ENCODE data around the gene MOGAT3.

Gene MOGAT3

DNA sequence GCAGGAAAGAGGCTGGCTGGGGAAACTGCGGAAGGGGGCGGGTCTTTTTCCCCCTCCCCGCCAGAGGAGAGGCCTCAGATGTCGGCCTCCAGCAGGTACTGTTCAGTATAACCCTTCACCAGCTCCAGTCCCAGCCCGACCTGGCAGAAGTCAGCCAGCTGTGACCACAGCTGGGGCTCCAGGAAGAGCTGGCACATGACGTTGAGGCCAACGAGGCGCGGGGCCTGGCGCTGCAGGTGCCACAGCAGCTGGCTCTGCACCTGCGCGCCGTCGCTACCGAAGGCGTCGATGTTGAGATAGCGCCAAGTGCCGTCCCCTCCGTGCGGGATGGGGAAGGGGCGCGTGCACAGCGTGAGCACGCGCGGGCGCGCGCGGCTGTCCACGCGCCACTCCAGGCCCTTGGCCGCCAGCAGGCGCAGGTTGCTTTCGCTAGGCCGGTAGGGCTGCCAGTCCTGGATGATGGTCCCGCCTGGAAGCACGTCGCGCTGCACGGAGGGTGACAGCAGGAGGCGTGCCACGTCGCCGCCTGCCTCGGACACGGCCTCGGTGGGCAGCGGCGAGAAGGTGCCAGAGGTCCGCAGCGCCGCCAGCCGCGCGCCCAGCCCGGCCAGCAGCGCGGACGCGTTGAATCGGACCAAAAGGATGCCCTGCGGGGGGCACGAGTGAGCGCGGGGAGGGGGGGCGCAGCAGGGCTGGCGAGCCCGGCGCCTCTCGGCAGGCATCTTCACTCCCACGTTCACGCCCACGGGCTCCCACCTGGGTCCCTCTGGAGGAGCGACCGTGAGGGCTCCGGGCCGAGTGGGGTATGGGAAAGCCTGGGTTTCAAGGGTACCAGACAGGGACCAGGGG is 28.6 kb downstream of the MOGAT3 start:
- no peak for DNase-seq (ENCODE audit: low read depth)

DNA sequence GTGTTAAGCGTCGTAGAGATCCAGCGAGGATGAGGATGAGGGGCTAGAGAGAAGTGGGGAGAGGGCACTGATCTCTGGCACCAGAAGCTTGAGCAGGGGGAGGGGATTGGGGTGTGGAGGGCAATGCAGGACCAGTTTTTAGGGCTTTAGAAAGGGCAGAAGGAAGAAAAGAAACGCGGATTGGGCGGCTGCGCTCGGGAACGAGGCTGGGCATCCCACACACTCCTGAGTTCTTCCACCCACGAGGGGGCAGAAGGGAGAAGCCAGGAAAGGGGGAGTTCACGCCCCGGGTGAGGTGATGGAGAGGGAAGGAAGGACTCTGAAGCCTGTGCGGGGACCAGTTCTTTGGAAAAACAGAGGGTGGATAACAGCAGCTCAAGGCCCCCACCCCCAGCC is 29.4 kb downstream of the MOGAT3 start:
- no peak for DNase-seq (ENCODE audit: low read depth)

DNA sequence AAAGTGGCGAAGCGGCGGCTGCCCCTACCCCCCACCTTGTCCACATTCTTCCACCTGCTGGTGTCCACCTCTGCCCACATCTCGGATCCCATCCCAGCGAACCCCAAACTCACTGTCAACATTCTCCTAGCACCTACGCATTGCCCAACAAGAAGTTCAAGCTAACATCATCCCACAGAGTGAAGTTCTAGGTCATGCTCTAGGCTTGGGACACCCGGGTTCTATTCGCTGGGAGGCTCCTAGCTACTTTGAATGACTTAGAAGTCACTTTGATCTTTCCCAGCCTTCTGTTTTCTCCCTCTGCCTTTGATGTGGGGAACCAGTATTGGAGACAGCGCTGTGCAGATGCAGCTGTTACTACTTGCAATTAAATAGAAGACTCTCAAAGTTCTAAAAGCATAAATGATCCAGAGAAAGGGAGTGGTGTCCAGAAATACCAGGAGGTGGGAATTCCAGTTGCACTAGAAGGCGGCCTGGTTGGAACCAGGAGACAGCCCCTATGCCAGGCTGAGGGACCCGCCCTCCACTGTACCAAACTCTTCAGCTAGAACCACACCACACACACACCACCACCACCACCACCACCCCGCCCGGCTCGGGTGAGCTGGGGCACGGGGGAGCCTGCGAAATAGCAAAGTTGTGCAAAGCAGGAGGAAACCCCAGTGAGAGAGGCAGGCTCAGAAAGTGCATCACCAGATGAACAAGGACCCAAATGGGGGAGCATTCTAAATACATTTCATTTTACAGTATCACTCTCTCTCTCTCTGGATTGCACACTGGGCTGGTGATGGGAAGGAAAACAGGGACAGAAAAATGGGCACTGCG is 30.0 kb downstream of the MOGAT3 start:
- DNase-seq (ENCODE audit: low read depth): no peak

DNA sequence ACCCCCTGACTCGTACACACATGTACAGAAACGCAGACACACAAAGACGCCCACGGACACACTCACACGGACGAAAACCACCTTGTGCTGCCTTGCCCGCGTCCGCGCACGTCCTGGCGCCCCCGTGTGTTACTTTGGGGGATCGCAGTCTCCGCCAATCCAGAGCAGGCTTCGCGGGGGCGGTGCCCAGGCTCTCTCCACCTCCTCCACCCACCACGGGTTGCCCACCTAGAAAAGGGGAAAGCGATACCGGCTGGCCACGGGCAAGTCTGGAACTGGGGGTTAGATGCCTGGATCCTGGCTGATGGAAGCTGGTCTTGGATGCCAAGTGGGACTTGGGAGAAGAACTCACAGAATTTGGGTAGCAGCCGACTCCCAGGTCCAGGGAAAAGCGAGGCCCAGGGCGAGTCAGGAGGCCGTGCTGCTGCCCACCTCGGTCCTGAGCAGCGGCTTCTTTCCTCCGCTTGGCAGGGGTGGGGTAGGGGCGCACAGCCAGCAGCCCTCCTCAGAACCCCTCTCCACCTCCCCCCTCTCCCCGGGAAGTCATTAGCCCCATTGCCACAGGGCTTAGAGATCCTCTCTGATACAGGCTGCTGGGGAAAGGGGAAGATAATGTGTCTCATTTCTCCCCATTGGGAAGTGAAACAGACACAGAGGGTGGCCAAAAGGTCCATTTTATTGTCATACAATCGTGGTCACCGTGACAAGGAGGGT is 30.8 kb downstream of the MOGAT3 start:
- DNase-seq (ENCODE audit: low read depth): peak; percentile 71

DNA sequence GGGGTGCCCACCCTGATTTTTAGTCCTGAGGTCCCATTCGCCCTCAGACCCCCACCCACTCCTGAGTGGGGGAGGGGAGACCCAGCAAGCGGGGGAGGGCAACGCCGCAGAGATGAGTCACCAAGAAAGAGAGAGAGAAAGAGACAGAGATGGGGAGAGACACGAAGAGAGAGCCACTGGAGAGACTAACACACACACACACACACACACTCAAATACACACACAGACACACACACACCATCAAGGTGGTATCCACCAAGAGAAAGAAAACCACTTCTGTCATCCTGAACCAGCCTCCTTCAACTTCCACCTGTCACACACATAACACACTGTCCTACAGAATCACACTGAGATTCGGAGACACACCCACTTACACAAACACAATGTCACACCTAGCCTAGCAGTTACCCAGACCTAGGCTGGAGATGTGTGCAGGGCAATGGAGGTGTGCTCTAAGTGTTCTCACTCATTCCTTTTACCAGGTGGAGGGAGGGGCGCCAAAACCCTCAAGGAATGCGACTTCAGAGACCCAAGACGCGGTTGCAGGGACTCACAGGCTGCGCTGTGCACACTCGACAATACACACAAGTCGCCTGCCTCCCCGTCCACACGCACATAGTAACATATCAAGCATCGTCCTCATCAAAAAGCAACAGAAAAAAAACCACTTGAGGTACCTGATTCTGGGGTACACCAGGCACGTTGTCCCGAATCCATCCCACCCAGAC is 31.6 kb downstream of the MOGAT3 start:
- DNase-seq (ENCODE audit: low read depth): no peak

DNA sequence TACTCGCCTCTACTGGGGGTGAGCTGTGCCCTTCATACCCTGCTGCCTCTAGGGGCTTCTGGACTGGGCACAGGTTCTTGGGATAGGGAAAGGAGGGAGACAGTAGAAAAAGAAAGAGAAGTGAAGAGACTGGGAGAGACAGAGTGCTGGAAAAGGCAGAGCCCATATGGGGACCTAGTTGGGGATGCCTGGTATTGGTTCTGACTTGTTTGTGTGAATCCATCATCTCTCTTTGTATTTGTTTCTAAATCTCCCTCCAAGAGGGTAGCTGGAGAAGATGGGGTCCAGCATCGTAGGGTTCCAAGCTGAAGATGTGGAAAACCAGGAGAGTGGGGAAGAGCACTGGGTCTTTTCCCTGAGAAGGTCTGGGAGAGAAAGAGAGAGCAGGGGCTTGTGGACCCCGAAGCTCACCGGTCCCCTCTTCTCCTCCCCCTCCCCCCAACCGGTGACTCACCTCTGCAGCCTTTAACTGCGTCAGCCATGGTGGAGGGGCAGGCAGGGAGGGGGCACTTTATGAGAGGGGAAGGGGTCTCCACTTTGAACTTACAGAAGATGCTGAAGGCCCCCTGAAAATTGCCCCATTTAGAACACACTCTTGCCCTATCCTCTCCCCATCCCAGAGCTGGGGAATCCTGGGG is 32.3 kb downstream of the MOGAT3 start:
- DNase-seq (ENCODE audit: low read depth): no peak

DNA sequence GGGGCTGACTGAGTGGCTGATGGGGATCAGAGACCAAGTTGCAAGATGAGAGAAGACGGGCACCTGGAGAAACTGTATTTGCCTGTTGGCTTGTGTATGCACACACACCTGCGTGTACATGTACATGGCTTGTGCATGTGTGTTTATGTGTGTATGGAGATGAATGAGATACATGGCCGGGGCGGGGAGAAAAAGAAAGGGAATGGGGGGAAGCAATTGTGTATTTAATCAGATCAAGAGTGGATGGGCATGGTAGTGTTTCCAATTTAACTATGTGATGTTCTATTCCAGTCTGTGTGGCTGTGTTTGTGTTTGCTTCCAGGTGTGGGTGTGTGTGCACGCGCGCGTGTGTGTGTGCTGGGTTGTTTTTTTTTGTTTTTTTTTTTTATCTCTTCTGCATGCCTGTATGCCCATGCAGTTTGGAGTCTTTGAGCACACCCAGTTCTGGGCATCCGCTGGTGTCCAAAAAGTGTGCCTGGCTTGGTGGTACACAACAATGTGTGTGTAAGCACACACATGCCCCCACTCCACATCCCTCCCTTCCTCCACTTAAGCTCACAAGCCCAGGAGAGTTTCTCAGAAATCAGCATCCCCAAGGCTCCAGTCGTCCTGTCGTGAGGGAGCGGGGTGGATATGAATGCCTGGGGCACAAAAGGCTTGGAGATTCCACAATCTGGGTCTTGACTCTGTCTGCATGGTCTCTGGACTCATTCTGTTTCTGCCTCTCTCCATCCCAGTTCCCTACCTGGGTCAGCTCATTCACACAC is 33.0 kb downstream of the MOGAT3 start:
- DNase-seq (ENCODE audit: low read depth): no peak

DNA sequence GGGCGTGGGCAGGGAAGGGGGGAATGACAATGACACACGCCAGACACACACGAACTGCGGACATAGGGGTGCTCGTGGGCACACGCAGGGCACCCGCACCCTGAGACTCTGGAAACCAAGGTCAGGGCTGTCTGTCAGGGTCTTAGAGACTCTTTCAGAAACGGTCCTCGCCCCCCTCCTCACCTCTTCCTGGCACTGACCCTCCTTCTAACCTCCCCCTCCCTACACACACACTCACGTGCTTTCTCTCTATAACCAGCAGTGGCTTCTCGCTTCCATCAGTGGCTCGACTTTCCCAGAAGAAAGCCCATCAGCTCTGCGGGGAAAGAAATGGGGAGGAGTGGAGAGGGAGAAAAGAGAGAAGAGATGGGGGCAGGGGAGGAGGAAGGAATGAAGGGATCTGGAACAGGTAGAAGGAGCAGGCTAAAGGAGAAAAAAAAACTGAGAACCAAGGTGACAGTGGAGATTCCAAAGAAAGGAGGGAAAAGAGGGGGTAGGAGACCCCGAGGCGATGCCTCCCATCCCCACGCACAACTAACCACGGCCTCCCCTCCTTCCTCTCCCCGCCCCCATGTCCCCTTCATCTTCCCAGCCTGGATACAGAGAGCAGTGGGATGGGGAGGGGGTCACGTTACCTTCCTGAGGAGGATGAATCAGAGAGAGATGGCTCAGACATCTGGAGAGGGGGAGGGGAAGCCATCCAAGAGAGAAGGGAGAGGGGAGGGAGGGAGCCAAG is 33.8 kb downstream of the MOGAT3 start:
- DNase-seq (ENCODE audit: low read depth): no peak

DNA sequence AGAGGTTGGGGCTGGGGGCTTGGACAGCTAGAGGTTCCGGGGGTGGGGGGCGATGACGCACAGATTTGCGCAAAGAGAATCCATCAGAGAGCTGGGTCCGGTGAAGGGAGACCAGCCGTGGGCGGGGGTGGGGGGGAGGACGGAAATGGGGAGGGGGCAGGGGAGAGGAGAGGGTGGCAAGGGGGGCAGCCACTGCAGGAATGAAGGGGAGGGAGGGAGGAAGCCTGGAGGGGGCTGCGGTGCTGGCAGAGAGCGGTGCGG is 34.3 kb downstream of the MOGAT3 start:
- no peak for DNase-seq (ENCODE audit: low read depth)

DNA sequence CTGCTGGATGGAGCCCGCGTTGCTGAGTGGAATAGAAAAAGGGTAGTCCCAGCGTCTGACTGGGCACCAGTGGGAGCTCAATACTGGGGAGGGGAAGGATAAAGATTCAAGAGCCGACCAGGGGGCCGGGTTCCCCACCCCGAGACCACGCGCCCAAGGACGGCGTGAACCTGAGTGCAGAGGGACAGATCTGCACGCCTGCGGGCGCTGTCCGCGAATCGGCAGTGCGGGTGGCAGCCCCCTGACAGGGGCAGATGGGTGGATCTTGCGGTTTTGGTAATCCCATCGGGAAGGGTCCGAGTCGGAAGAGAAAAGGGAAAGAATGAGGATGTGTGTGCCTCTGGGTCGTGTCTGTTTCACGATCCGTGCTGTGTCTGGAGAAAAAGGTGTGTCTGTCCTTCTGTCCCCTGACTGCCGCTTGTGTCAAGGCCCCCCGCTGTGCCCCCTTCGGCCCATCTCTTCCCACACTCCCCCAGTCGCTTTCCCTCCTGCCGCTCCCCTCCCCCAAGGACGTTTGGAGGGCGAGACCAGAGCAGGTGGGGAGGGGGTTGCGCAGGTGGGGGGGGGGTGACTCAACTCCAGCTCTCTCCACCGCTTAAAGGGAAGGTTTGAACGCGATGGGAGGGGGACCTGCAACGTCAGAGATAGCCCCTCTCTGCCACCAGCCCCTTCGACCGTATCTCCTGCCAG is 34.7 kb downstream of the MOGAT3 start:
- DNase-seq (ENCODE audit: low read depth): no peak

DNA sequence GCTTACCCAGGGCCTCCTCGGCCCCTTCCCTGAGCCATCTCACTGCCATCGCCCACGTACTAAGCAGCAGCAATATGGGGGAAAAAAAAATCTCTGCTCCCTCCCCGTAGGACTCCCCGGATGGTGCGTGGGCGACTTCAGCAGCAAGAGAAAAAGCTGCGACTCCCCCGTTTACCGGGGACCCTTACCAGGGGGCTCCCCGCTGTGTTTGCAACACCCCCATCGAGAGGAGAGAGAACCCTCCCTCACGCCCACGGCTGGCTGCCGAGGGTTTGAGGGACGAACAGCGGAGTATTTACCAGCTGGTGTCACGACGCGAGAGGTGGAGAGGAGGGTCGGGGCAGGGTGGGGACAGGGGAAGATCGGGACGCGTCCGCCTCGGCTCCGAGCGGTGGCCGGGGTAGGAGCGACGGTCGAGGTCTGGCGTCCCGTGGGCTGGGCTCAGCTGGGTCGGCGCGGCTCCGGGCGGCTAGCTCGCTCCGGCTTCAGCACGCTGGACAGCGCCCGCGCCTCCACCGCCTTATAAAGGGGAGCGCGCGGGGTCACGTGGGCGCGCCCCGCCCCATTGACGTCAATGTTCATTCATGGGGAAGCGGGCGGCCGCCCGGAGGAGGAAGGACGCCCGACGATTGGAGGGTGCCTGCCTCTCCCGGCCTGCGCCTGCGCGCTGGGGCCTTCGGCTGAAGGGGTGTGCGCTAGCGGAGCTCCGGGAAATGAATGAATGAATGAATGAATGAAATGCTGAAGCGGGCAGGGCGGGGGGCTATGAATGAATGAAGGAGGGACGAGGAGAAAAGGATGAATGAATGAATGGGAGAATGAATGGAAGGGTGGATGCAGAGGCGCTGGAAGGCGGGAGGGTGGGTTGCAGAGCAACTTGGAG is 35.5 kb downstream of the MOGAT3 start, which contains the start of gene VGF:
TSS of gene VGF (minus strand) at position 495 of the 883 bp plus-strand sequence. CDS start 726 bp downstream, outside the sequence.
- DNase-seq (ENCODE audit: low read depth): peak; percentile 84

DNA sequence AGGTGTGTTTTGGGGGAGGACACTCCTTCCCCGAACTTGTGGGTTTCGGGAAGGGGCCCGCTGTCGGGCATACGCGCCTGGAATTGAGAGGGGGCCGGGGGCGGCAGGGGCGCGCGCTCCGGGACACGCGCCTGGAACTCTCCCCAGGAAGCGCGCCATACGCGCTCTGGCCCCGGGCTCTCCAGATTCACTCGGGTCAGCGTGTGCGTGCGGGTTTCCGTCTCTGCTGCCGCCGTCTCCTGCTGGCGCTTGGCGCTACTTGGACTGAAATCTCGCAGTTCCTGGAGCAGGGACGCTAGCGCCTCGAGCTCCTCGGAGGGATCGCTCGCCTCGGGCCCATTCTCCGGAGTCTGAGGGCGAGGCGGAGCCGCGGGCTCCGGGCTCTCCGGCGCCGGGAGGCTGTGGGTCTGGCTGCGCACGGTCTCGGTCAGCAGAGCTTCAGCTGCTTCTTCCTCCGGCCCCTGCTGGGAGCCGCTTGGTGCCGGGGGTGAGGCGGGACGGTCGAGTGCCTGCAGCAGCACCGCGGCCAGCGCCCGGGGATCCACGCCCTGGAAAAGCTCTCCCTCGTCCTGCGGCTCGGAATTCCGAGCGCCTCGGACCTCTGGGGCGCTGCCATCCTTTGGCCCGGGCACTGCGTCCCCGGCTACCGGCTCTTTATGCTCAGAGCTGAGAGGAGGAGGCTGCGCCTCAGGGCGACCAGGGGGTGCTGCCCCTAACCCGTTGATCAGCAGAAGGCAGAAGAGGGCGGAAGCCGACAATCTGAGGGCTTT is 36.6 kb downstream of the MOGAT3 start:
- no peak for DNase-seq (ENCODE audit: low read depth)

DNA sequence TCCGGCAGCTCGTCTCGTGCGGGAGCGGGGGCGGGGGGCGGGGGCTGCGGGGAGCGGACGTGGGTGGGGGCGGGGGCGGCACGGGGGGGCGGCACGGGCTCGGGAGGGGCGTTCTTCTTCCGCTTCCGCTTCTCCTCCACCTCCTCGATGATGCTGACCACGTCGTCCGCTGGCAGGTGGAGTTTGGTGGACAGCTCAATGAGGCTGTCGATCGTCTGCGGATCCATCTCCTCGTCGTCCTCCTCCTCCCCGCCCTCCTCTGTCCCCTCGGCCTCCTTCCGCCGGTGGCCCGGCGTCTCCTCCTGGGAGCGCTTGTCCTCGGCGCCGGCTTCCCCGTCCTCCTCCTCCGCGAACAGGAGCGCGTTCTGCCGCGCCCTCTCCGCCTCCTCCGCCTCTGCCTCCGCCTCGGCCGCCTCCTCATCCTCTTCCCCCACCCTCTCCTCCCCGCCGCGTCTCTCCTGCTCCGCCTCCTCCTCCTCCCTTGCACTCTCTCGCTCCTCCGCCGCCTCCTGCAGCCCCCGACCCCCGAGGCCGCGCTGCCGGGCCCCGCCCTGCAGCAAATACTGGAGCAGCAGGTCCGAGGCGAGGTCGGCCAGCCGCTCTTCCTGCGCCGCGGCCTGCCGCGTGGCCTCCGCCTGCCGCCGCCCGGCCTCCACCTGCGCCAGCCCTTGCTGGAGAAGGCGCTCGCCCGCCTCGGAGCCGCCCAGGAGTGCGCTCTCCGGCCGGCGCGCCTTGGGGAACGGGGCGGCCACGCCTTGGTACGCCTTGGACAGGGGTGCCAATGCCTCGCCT is 37.4 kb downstream of the MOGAT3 start:
- no peak for DNase-seq (ENCODE audit: low read depth)

DNA sequence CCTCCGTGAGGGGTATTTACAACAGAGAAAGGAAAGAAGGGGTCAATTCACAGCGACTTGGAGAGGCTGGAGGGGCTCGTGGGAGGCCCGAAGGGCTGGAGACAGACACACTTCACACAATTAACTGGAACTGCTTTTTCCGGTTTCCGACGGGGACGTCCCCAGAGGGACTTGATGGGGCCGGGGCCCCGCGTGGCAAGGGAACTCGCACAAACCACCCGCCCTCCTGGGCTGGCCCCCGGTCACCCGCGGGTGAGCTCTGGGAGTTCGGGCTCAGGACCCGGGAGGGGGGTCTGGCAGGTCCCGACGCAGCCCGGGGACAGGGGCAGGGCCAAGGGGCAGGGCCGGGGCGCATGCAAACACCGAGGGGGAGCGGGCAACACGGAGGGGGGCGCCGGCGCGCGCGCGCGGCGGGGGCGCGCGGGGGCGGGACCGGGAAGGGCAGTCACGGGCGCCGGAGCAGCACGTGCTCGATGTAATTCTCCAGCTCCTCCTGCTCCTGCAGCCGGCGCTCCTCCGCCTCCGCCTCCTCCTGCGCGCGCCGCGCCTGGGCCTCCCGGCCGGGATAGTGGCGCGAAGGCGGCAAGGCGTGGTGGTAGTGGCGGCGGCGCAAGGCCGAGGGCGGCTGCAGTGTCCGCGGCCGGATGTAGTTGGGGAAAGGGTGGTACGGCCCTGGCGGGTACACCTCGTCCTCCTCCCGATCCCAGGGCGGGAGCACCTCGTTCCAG is 38.1 kb downstream of the MOGAT3 start:
- no peak for DNase-seq (ENCODE audit: low read depth)

DNA sequence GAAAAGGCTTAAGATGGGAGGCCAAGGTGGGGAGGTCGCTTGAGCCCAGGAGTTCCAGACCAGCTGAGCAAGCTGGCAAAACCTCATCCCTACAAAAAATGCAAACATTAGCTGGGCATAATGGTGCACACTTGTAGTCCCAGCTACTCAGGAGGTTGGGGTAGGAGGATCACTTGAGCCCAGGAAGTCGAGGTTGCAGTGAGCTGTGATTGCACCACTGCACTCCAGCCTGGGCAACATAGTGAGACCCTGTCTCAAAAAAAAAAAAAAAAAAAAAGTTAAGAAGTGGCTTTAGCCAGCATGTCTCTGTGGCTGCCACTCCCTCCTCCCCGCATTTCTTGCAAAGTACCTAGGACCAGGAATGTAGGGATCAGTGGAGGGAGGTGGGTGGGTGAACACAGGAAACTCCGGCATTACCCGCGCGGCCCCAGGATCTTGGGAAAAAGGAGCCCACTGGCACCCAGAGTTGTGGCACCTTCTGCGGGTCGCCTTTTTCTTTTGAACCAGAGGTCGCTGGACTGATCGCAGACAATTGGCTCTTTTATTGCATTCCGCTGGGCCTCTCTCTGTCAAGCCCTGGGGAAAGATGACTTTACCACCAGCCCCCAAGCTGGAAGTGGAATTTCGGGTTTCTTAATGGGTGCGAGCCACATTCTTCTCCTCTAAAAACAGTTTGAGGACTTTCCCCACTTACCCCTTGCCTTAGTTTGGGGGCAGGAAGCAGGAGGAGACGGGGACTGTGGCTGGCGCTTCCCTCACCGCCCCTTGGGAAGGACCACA is 39.0 kb downstream of the MOGAT3 start:
- DNase-seq (ENCODE audit: low read depth): no peak

Measured in stimulated activated CD8-positive, alpha-beta memory T cell treated with anti-CD3 and anti-CD28 coated beads, Interleukin-7, amount 100 ng/mL, for 24 hours (primary cell).